ENCODE results near the gene CDK19.

- TF ChIP-seq, protein P1, sequence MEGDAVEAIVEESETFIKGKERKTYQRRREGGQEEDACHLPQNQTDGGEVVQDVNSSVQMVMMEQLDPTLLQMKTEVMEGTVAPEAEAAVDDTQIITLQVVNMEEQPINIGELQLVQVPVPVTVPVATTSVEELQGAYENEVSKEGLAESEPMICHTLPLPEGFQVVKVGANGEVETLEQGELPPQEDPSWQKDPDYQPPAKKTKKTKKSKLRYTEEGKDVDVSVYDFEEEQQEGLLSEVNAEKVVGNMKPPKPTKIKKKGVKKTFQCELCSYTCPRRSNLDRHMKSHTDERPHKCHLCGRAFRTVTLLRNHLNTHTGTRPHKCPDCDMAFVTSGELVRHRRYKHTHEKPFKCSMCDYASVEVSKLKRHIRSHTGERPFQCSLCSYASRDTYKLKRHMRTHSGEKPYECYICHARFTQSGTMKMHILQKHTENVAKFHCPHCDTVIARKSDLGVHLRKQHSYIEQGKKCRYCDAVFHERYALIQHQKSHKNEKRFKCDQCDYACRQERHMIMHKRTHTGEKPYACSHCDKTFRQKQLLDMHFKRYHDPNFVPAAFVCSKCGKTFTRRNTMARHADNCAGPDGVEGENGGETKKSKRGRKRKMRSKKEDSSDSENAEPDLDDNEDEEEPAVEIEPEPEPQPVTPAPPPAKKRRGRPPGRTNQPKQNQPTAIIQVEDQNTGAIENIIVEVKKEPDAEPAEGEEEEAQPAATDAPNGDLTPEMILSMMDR (IDR thresholded peaks at IDR 0.05): no peak
- no peak for TF ChIP-seq POLR2A (IDR thresholded peaks at IDR 0.05)
These were observed 29.0 kb downstream of the CDK19 start for GRCh38 chr6:110786271-110786670.

Data from testis (tissue), 2 donors.